Measurements from ENCODE around the gene FUNDC2. TPM values are rescaled to one million over a fixed set of nuclear protein-coding genes. Genes with fewer than 3 reads are reported as not detected.
A peak's percentile ranks its signal among the peaks of the same experiment; 100 is the strongest.

Gene FUNDC2
- total and polyA plus RNA-seq, 3 experiments from 2014 or later, result 96.4 to 178 (median 104) TPM

DNA sequence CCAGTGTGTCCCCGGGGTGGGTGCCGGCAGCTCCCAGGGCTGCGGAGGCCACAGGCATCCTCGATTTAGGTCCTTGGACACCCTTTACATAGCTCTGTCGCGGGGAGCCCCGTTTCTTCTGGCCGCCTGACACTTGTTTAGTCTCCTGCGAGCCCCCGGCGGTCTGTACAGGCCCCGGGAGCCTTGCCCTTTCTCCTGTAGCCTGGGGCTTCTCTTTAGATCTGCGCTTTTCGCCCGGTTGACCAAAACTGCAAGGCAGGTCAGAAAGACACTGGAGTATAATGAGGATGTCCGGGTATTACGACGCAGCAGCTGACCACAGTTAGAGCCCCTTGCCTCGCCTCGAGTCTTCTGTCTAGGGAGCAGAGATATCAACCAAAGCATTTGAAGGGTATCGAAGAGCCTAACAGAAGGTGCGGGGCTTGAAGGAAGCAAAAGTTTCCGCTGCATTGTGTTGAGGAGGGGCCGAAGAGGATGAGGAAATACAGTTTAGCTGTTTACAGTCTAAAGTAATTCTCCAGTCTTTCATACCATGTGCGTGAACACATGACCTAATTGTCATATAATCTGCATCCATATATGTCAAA lies 45.1 kb downstream of the FUNDC2 start:
- Histone ChIP-seq H3K27me3 (ENCODE audit: insufficient read depth, low read length, poor library complexity, severe bottlenecking) (no peaks in the 10 kb centered on the region), H3K36me3 (ENCODE audit: insufficient read depth, low read length) (no peaks in the 10 kb centered on the region), H3K27ac (ENCODE audit: low read depth, low read length) (peak overlapping the region; percentile 86), H3K4me3 (ENCODE audit: low read length) (peak overlapping the region; percentile 81), H3K9me3 (ENCODE audit: low read length) (no peaks in the 10 kb centered on the region), H3K4me1 (ENCODE audit: insufficient read depth, low read length) (peaks cover 21% of the 10 kb centered on the region)
- POLR2A ChIA-PET, result interaction anchor here (1.4 kb wide), 1 partner anchor 45 kb away, joined by 9 read pairs; the partner anchor contains the start of gene FUNDC2
- peaks cover 0 to 2% of the 10 kb centered on the region in 2 donors for H3K27me3 Mint-ChIP-seq
- peak overlapping the region; percentile 89 to 97 (median 94) for H3K27ac Mint-ChIP-seq
- CTCF ChIA-PET, result no interaction called here
- no peak for DNase-seq
- H3K4me3 Mint-ChIP-seq, result peak overlapping the region; percentile 88 to 95 (median 89)
- H3K9me3 Mint-ChIP-seq, result peaks cover 0 to 2% (median 0%) of the 10 kb centered on the region in 5 donors
- peaks cover 40 to 66% (median 64%) of the 10 kb centered on the region in 3 donors for H3K4me1 Mint-ChIP-seq
- peaks cover 0 to 43% (median 8%) of the 10 kb centered on the region in 3 donors for H3K36me3 Mint-ChIP-seq

DNA sequence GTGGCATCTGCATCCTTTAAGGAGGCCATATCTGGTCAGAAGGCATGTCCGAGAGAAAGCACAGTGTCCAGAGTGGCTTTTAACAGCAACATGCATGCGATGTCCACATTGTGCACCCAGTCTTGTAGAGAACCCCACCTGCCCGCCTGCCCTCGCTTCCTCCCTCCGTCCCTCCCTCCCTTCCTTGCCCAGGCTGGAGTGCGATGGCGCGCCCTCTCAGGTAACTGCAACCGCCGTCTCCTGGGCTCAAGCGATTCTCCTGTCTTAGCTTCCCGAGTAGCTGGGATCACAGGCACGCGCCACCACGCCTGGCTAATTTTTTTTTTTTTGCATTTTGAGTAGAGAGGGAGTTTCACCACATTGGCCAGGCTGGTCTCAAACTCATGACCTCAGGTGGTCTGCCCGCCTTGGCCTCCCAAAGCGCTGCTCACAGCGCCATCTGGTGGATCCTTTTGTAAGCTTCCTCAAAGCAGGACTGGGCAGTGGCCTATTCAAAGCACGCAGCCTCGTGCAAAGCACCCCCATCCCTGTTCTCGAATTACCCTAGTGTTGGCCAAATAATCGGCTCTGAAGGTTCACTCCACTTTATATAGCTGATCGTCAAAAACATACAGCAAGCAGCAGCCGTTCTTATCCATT lies 59.7 kb downstream of the FUNDC2 start:
- ChIA-PET CTCF (interaction anchor here (0.6 to 1.9 kb wide), 9 partner anchors 9 to 106 kb away, joined by 3 to 8 read pairs (median 3); no protein-coding TSS in a partner anchor), POLR2A (no interaction called here)
- Mint-ChIP-seq H3K36me3 (peaks cover 0 to 48% (median 7%) of the 10 kb centered on the region in 3 donors), H3K9me3 (no peaks in the 10 kb centered on the region), H3K27ac (peak overlapping the region in 2 of 8 donors; percentile 16 to 60), H3K4me1 (no peaks in the 10 kb centered on the region), H3K4me3 (no peak overlapping the region), H3K27me3 (peaks cover 0 to 4% of the 10 kb centered on the region in 2 donors)
- Histone ChIP-seq H3K4me1 (ENCODE audit: insufficient read depth, low read length) (no peaks in the 10 kb centered on the region), H3K36me3 (ENCODE audit: insufficient read depth, low read length) (no peaks in the 10 kb centered on the region), H3K27me3 (ENCODE audit: insufficient read depth, low read length, poor library complexity, severe bottlenecking) (no peaks in the 10 kb centered on the region), H3K9me3 (ENCODE audit: low read length) (no peaks in the 10 kb centered on the region), H3K4me3 (ENCODE audit: low read length) (no peak overlapping the region), H3K27ac (ENCODE audit: low read depth, low read length) (no peak overlapping the region)
- DNase-seq, result peak; percentile 7 to 53 (median 24)

DNA sequence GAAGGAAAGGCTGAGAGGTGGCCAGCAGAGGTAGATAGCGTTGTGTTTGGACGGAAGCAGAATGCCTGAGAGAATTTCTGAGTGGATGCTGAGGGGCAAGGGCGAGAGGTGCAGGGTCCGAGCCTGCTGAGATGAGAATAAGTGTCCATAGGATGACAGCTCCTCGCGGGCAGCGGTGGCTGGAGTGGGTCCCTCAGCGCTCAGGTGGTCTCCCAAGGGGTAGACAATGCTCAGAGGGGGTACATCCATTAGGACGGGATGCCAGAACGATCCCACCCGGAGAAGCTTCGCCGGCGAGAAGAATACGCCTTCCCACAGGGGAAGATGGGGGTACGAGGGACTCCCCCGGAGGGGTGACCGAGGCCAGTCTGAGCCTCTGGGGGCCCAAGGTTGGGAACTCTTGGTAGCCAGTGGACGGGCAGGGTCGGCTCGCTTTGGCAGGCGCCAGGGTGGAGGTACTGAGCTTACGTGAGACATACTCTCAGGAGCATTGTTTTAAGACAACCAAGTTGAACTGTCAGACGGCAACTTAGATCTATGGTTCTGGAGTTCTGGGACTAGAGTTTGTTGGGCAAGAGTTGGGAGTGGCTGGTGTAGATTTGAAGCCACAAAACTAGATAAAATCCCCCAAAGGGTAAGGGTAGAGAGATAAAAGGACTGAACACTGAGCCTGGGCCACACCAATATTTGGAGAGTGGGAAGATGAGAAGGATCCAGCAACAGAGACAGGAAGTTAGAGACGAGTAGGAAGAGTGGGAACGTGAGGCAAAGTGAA lies 60.5 kb downstream of the FUNDC2 start:
- Mint-ChIP-seq H3K9me3 (no peaks in the 10 kb centered on the region), H3K4me1 (no peaks in the 10 kb centered on the region), H3K27me3 (peaks cover 0 to 4% of the 10 kb centered on the region in 2 donors), H3K4me3 (peak overlapping the region in 1 of 7 donors; percentile 10), H3K27ac (peak overlapping the region in 3 of 8 donors; percentile 15 to 68 (median 52)), H3K36me3 (peaks cover 0 to 47% (median 7%) of the 10 kb centered on the region in 3 donors)
- CTCF ChIA-PET, result interaction anchor here (0.6 to 1.9 kb wide), 8 partner anchors 10 to 107 kb away, joined by 3 to 8 read pairs (median 4); no protein-coding TSS in a partner anchor
- Histone ChIP-seq H3K4me3 (ENCODE audit: low read length) (no peak overlapping the region), H3K9me3 (ENCODE audit: low read length) (no peaks in the 10 kb centered on the region), H3K27ac (ENCODE audit: low read depth, low read length) (no peak overlapping the region), H3K27me3 (ENCODE audit: insufficient read depth, low read length, poor library complexity, severe bottlenecking) (no peaks in the 10 kb centered on the region), H3K36me3 (ENCODE audit: insufficient read depth, low read length) (no peaks in the 10 kb centered on the region), H3K4me1 (ENCODE audit: insufficient read depth, low read length) (no peaks in the 10 kb centered on the region)
- DNase-seq, result no peak
- POLR2A ChIA-PET, result no interaction called here

DNA sequence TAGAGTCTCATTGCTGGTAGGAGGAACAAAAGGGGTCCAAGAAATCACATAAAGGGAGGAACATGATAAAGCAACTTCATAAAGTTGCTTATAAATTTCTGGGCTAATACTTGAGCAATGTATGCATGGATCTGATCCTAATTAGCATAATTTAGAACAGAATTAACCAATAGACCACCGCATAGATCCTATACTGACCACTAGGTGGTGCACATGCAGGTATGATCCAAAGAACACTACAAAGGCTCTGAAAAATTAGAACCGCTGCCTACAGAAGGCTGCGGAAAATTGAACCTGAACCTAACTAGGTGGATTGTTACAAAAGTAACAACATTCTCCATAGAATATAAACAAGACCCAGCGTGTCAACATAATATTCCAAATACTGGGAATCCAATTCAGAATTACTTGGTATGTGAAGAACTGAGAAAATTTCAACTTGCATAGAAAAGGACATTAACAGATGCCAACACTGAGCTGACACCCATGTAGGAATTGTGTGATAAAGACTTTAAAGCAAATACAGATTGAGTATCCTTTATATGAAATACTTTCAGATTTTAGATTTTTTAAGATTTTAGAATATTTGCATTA lies 67.9 kb downstream of the FUNDC2 start:
- Histone ChIP-seq H3K4me3 (ENCODE audit: low read length) (no peak overlapping the region), H3K4me1 (ENCODE audit: insufficient read depth, low read length) (no peaks in the 10 kb centered on the region), H3K36me3 (ENCODE audit: insufficient read depth, low read length) (no peaks in the 10 kb centered on the region), H3K27ac (ENCODE audit: low read depth, low read length) (no peak overlapping the region), H3K9me3 (ENCODE audit: low read length) (no peaks in the 10 kb centered on the region), H3K27me3 (ENCODE audit: insufficient read depth, low read length, poor library complexity, severe bottlenecking) (no peaks in the 10 kb centered on the region)
- Mint-ChIP-seq H3K36me3 (peaks cover 0 to 53% (median 9%) of the 10 kb centered on the region in 3 donors), H3K4me3 (no peak overlapping the region), H3K9me3 (no peaks in the 10 kb centered on the region), H3K27me3 (peaks cover 0 to 5% of the 10 kb centered on the region in 2 donors), H3K27ac (no peak overlapping the region), H3K4me1 (peaks cover 0 to 5% (median 5%) of the 10 kb centered on the region in 3 donors)
- CTCF ChIA-PET, result interaction anchor here (0.7 to 1.8 kb wide), 4 partner anchors 10 to 123 kb away, joined by 3 to 8 read pairs (median 5); partner anchors contain the start of gene VBP1
- DNase-seq, result peak in 3 of 5 donors; percentile 33 to 50 (median 50)
- POLR2A ChIA-PET, result no interaction called here

DNA sequence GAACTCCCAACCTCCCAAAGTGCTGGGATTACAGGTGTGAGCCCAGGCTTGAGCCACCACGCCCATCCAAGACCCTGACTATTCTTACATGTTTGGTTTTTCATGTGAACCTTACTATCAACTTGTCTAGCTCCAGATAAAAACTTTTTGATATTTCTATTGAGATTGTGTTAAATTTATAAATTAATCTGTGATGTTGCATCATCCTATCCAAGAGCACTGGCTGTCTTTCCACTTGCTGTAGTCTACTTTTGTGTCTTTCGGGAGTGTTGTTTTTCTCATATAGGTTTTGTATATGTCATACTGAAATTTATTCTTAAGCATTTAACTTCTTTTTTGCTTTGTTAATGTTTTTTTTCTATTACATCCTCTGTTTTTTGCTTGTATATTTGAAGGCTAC lies 79.3 kb downstream of the FUNDC2 start:
- Mint-ChIP-seq H3K27ac (peak overlapping the region in 1 of 8 donors; percentile 29), H3K27me3 (peaks cover 0 to 4% of the 10 kb centered on the region in 2 donors), H3K4me3 (no peak overlapping the region), H3K36me3 (peaks cover 5 to 45% (median 11%) of the 10 kb centered on the region in 3 donors), H3K9me3 (no peaks in the 10 kb centered on the region), H3K4me1 (peaks cover 0 to 10% (median 1%) of the 10 kb centered on the region in 3 donors)
- H3K36me3 ChIP-seq (ENCODE audit: insufficient read depth, low read length), result no peaks in the 10 kb centered on the region
- H3K4me1 ChIP-seq (ENCODE audit: insufficient read depth, low read length), result no peaks in the 10 kb centered on the region
- no peaks in the 10 kb centered on the region for H3K9me3 ChIP-seq (ENCODE audit: low read length)
- H3K27me3 ChIP-seq (ENCODE audit: insufficient read depth, low read length, poor library complexity, severe bottlenecking), result no peaks in the 10 kb centered on the region
- ChIA-PET CTCF (no interaction called here), POLR2A (no interaction called here)
- no peak for DNase-seq
- no peak overlapping the region for H3K27ac ChIP-seq (ENCODE audit: low read depth, low read length)
- no peak overlapping the region for H3K4me3 ChIP-seq (ENCODE audit: low read length)

DNA sequence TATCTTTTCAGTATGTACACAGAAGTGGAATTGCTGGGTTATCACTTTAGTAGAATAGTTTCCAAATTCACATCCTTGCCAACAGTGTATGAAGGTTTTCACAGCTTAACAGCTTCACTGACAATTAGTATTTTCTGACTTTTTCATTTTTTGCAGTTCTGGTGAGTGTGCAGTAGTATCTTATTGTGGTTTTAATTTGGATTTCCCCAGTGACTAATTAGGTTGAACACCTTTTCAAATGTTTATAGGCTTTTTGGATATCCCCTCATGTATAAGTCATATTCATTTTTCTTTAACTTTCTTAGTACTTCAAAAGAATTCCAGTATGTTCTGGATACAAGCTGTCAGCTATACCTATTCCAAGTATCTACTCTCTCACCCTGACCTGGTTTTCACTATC lies 81.8 kb downstream of the FUNDC2 start:
- H3K27me3 ChIP-seq (ENCODE audit: insufficient read depth, low read length, poor library complexity, severe bottlenecking), result no peaks in the 10 kb centered on the region
- no peaks in the 10 kb centered on the region for H3K9me3 ChIP-seq (ENCODE audit: low read length)
- H3K36me3 ChIP-seq (ENCODE audit: insufficient read depth, low read length), result no peaks in the 10 kb centered on the region
- no peaks in the 10 kb centered on the region for H3K4me1 ChIP-seq (ENCODE audit: insufficient read depth, low read length)
- Mint-ChIP-seq H3K4me1 (peaks cover 0 to 6% (median 1%) of the 10 kb centered on the region in 3 donors), H3K9me3 (no peaks in the 10 kb centered on the region), H3K36me3 (peaks cover 4 to 48% (median 11%) of the 10 kb centered on the region in 3 donors), H3K4me3 (no peak overlapping the region), H3K27ac (no peak overlapping the region), H3K27me3 (peaks cover 0 to 4% of the 10 kb centered on the region in 2 donors)
- no peak for DNase-seq
- H3K27ac ChIP-seq (ENCODE audit: low read depth, low read length), result no peak overlapping the region
- CTCF ChIA-PET, result no interaction called here
- no peak overlapping the region for H3K4me3 ChIP-seq (ENCODE audit: low read length)
- POLR2A ChIA-PET, result no interaction called here

Measured in CD8-positive, alpha-beta memory T cell (primary cell).